GM21723 (cell line): ENCODE results near the gene ZMYND11.

Experiments used
- ATAC-seq: cut with Tn5 transposase; IDR thresholded peaks from one replicate; pipeline ENCODE4 v1.9.1; 2021; ENCODE audit warnings: mild to moderate bottlenecking, moderate library complexity; ENCODE audit not compliant: unreplicated experiment

Gene ZMYND11

DNA sequence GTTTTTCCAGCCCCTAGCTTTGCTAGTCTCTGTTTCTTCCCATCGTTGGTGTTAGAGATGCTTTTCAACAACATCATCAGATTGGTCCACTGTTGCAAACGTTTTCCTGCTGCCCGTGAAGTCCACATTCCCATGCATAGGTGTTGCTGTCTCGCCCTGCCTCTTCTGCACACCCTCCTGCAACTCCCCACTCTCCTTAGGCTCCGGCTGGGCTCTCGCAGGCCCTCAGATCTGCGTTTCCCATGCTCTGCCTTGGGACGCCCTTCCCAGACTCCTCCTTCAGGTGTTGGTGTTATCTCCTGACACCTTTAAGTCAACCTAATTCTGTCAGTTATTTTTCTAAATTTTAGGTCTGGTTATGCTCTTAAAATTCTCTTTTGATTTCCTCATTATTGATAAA is 55.0 kb downstream of the ZMYND11 start:
- ATAC-seq = no peak

- ATAC-seq = no peak
These were observed 56.7 kb downstream of the ZMYND11 start for GRCh38 chr10:191703-192518.

DNA sequence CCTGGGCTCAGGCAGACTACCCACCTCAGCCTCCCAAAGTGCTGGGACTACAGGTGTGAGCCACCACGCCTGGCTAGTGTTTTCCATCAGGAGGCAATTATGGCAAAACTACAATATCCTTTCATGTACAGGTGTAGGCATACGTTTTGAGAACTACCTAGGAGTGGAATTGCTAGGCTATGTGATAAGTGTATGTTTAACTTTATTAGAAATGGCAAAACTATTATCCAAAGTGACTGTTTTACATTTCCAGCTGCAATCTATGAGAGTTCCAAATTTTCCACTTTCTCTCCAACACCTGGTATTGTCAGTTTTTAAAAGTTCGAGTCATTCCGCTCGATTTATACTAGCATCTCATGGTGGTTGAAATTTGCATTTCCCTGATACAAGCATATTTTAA is 59.0 kb downstream of the ZMYND11 start:
- no peak for ATAC-seq

DNA sequence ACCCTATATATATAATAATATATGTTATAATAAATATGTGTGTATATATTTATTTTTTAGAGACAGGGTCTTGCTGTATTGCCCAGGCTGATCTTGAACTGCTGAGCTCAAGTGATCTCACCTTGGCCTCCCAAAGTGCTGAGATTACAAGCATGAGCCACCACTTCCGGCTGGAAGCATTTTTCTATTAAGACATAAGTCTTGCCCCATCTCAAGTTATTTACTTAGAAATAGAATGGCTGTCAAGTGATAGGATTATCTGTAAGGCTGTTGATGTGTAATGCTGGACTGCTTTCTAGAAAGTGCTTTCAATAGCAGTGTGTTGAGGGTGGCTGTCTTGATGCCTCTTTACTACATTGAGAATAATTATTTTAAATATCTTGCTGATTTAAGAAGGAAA is 65.2 kb downstream of the ZMYND11 start:
- ATAC-seq = no peak

DNA sequence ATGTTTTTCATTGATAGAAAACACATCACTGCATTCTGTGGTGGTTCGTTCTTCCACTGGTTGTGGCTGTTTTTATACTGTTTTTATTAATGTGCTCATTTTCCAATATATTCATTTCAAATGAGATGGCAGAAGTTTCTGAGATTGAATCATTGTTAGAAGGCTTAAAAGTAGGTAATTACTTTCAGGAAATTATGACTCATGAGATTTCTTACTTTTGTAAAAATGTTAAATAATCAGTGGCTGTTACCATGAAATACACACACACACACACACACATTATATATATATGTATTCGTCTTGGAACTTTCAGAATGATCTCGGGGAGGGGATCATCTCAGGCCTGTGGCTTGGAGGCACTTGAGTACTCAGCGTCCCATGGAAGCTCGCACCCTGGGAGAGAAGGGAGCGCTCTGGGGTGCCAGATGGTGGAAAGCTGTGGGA is 66.1 kb downstream of the ZMYND11 start:
- no peak for ATAC-seq

DNA sequence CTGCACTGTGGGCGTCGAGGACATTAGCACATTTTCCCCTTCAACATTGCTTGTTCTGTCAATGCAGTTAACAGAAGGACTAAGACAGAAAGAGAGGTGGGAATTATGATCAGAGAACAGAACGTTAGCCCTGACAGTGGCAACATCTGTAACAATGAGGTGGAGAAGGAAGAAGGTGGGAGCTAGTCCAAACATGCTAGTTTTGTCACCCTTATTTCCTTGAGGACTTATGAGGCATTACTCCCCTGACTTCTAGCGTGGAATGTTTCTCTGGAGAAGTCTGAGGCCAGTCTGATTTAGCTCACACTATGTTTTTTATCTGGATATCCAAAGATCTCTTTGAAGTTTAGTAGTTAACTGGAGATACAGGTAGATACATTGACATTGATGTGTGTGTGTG is 73.4 kb downstream of the ZMYND11 start:
- no peak for ATAC-seq

- ATAC-seq = no peak
These were observed 74.1 kb downstream of the ZMYND11 start for GRCh38 chr10:209357-209756.

GRCh38 chr10:210297-210696 is 75.0 kb downstream of the ZMYND11 start:
- no peak for ATAC-seq

- no peak for ATAC-seq
These were observed 80.2 kb downstream of the ZMYND11 start for GRCh38 chr10:215444-215843.

DNA sequence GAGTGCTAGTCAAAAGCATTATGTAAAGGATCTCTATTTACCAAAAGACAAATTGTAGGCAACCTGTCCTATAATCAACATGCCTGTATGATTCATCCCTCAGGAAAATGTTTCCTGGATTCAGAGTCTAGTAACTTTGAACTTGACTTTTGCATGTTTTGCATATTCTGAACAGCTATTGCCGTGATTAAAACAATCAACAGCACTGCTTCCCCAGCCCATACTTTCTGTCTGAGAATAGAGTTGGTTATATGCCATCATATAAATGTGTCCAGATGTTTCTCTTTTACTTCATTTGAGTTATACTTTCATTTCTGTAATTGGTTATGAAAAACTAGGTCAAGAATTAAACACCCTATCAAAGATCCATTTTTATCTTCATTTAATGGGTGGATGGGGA is 83.5 kb downstream of the ZMYND11 start:
- ATAC-seq = no peak

GRCh38 chr10:219731-220472 is 84.6 kb downstream of the ZMYND11 start:
- no peak for ATAC-seq

DNA sequence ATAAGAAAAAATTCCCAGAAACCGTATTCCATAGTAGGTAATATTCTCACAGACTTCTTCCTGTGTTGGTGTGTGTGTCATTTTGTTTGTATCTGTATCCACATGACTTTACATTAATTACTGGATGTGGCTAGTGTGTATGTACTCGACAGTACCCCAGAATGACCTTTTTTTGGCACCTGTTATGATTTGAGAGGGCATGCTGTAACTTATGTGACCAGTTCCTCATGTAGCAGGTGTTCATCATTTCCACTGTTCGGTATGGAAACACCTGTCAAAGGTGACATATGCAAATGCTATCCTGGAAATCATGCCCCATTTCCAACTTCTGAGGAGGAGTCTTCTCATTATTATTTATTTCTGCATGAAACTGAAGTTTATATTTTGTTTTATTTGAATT is 89.3 kb downstream of the ZMYND11 start:
- ATAC-seq = peak; percentile 60

GRCh38 chr10:226018-226417 is 90.8 kb downstream of the ZMYND11 start:
- ATAC-seq = no peak

DNA sequence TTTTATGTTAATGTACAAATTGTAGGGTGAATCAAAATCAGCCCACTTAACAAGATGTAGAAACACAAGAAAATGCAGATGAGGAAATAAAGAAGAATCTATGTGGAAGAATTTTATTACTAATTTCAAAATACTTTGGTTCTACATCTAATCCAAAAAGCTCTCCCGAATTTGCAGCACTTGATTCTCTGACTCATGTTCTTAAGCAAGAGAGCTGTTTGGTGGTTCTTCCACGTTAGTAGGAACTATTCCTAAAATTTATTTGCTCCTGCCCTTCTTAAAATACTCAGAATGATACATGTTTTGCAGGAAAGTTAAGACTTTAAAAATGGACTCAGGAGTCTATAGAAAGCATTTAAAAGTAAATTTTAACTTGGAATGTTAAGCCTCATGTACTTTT is 91.8 kb downstream of the ZMYND11 start:
- no peak for ATAC-seq

- no peak for ATAC-seq
These were observed 93.1 kb downstream of the ZMYND11 start for GRCh38 chr10:228366-228765.

DNA sequence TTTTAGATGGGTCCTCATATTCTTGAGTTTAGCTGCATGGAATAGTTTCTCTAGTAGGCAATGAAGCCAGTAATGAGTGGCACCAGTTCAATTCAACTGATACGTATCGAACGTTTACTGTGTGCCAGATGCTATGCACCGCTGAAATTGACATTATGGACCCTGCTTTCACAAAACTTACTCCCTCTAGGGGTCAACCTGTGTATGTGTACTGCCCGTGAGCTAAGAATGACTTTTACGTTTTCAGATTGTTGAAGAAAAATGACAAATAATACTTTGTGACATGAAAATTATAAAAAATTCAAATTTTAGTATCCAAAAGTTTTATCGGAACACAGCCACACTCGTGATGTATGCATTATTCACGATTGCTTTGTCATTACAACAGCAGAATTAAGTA is 95.5 kb downstream of the ZMYND11 start:
- ATAC-seq = no peak

DNA sequence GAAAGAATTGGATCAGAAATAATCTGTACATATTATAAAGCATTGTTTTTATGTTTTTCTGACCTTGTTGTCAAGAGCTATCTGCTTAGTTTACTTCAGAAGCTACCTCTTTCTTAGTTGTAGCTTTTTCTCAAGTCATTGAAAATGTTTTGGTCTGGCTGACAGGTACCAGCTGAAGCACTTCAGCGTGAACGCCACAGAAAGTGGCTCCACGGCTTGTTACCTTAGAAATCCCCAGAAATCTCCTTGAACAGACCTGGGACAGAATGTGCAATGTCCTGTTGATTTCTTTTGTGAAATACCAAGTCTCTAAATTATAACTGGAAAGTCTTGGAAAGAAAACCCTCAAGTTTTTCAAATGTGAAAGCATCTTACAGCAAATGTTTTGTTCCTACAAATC is 96.8 kb downstream of the ZMYND11 start:
- no peak for ATAC-seq

- ATAC-seq = no peak
These were observed 97.6 kb downstream of the ZMYND11 start for GRCh38 chr10:232878-233277.

DNA sequence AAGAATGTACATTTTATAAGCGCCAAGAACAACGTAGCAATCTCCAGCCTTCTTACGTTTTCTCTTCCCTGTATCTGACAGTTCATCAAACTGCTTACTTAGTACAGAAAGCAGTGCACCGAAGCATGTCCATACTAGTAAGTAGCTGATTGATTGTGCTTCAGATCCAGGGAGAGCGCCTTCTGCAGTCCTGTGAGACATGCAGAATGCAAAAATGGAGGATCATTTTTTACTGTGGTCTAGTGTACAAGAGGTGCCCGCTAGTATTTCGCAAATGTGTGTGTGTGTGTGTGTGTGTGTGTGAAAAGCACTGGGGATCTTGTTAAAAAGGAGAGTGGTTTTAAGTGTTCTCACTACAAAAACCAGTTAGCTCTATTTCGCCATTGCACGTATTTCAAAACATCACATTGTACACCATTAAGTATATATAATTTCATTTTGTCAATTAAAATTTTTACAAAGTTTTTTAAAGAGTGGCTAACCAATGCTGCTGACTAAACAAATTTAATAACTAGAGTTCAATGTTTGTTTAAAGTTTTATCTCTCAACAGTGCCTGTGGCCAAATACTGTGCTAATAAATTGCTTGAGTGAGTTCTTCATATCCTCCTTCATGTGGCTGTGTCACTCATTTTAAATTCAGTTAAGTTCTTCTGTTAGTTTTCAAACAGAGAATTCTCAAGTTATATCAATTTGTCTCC is 99.6 kb downstream of the ZMYND11 start:
- no peak for ATAC-seq

DNA sequence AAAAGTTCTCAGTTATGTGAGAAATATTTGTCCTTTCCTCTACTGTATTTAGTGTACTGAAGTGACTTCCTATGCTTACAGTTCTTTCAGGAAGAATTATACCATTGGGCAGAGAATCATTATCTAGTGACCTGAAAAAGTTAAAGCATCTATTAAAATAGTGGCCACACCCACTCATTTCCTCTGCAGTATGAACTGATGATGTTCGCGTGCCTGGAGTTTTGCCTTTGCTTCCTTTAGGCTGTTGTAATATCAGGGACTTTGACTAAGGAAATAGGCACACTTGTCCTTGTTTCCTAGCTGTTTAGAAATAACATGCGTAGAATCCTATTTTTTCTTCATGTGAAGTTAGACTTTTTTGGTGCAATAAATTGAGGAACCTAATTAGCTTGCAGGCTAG is 100.7 kb downstream of the ZMYND11 start:
- no peak for ATAC-seq

DNA sequence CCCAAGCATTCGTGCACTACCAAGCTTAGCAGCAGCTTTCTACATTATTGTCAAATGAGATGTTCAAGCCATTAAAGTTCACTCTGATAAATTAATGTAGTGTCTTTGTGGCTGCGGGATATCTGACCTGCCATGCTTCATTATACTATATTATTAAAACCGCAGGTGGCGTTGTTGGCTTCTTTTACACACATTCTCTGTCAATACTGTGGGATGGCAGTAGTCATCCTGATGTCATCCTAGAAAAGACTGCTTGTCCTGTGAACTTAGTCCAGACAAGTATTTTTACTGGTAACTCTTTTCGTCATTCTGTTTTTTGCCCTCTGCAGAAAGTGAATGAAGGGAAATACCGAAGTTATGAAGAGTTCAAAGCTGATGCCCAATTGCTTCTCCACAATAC is 103.9 kb downstream of the ZMYND11 start:
- no peak for ATAC-seq

DNA sequence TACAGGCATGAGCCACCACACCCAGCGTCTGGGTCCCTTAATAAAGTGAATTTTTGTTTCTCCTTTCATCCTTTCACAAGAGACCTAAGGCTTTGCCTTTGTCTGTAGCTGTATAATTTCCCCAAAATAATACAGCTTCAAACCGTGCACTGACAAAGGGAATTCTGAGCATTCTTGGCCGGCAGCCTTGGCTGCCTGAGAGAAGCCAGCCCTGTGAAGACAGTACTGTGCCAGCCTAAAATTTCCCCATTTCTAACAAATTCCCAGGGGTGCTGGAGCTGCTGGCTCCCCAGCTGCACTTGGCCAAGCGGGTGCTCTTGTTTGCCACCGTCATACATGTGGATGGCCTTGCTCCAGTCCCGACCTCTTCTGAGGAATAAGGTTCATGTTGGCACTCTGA is 106.2 kb downstream of the ZMYND11 start:
- no peak for ATAC-seq
